HG03460 (cell line): ENCODE results near the gene PTMA.

ENCODE experiments used
- ATAC-seq: cut with Tn5 transposase; IDR thresholded peaks from one replicate; pipeline ENCODE4 v1.9.1; 2021; ENCODE audit not compliant: unreplicated experiment

Gene PTMA

GRCh38 chr2:231674587-231675338 is 33.6 kb upstream of the PTMA start:
- peak; percentile 25 for ATAC-seq

GRCh38 chr2:231676243-231676642 is 32.1 kb upstream of the PTMA start:
- ATAC-seq, result no peak

GRCh38 chr2:231677632-231678104 is 30.7 kb upstream of the PTMA start:
- ATAC-seq, result no peak

- no peak for ATAC-seq
These were observed 28.4 kb upstream of the PTMA start for GRCh38 chr2:231679908-231680284.

GRCh38 chr2:231680285-231680991 is 27.9 kb upstream of the PTMA start:
- ATAC-seq, result no peak

- ATAC-seq, result peak; percentile 51
These were observed 27.1 kb upstream of the PTMA start for GRCh38 chr2:231680992-231681852.

GRCh38 chr2:231682603-231683291 is 25.6 kb upstream of the PTMA start:
- ATAC-seq, result no peak

- no peak for ATAC-seq
These were observed 24.8 kb upstream of the PTMA start for GRCh38 chr2:231683292-231684235.

GRCh38 chr2:231684314-231685223 is 23.8 kb upstream of the PTMA start:
- no peak for ATAC-seq

- no peak for ATAC-seq
These were observed 22.8 kb upstream of the PTMA start for GRCh38 chr2:231685349-231686191.

GRCh38 chr2:231686192-231687100 is 21.9 kb upstream of the PTMA start:
- ATAC-seq, result no peak

GRCh38 chr2:231687133-231687852 is 21.0 kb upstream of the PTMA start:
- peak; percentile 84 for ATAC-seq

- ATAC-seq, result no peak
These were observed 20.4 kb upstream of the PTMA start for GRCh38 chr2:231687961-231688360.

GRCh38 chr2:231688719-231689118 is 19.6 kb upstream of the PTMA start:
- no peak for ATAC-seq

GRCh38 chr2:231689124-231689893 is 19.0 kb upstream of the PTMA start:
- no peak for ATAC-seq
